GM21529 (cell line): ENCODE data around the gene DPYD.

ENCODE experiments used
- ATAC-seq: cut with Tn5 transposase; IDR thresholded peaks from one replicate; pipeline ENCODE4 v1.9.1; 2021; ENCODE audit not compliant: unreplicated experiment

Gene DPYD

DNA sequence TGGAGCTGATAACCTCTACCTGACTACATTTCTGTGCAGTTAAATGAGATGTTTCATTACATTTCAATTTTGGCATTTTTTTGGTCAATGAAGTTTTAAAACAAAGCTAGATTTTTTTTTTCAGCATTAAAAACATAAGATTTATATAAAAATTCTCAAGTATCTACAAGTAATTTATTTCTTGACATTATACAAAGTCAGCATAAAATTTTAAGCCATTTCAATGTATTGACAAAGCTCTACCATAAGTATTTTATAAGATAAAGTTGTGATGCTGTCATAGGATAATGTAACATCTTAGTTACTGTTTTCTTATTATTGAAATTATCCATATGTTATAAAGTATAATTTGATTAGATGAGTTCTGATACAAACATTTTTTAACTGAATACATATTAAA lies 847.7 kb downstream of the DPYD start:
- no peak for ATAC-seq

DNA sequence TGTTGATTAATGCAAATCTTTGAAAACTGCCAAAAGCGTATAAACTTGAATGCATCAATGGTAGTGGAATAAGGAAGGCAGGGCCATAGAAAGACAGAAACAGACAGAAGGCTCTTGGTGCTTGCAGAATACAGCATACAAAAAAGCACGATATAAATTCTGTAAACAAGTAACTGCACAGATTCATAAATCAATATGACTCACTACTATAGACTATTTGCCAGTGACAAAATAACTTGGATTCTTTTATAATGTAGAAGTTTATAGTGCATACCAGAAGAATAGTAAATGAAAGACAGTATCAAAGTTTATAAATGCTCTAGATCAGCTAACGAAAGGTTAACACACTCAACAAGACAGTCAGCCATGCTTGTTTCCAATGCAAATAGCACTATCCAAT lies 849.7 kb downstream of the DPYD start:
- ATAC-seq = no peak

DNA sequence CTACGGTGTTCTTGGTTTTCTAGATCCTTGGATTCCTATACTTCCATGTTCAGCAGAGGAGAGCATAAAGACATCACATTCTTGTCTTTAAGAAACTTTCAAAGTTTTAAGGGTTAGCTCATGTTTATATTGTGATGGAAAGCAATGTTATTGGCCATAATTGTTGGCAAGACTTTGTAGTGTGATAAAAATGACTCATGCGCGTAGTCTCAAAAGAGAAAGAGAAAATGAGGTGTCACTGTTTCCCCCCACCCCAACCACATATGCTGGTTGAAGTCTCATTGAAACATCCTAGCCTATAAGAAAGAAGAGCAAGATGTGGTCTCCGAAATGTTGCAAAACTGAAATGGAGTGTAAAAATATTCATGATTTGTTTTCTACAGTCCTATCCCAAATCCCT lies 850.5 kb downstream of the DPYD start:
- no peak for ATAC-seq

DNA sequence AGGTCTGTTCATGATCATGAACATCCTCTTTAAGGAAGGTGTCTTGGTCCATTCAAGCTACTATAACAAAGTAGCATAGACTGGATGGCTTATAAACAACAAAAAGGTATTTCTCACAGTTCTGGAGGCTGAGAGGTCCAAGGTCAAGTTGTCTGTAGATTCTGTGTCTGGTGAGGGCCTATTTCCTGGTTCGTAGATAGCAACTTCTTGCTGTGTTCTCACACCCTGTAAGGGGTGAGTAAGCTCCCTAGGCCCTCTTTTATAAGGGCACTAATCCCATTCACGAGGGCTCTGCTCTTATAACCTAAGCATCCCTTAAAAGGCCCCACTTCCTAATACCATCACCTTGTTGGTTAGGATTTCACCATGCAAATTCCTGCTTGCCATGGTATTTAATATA lies 851.5 kb downstream of the DPYD start:
- ATAC-seq = no peak

DNA sequence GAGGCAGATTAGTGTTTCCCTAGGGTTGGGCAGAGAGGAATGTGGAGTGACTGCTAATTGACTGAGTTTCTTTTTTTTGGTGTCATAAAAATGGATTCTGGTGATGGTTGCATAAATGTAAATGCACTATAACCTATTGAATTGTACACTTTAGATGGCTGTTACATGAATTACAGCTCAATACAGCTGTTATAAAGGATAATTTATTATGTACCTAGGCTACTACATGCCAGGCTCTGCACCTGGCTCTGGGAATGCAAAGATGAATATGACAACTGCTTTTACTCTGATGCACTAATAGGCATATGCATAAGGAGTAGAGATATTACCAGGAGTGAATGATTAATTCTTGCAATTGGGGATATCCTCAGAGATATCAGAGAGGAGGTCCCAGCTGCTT lies 854.0 kb downstream of the DPYD start:
- no peak for ATAC-seq

DNA sequence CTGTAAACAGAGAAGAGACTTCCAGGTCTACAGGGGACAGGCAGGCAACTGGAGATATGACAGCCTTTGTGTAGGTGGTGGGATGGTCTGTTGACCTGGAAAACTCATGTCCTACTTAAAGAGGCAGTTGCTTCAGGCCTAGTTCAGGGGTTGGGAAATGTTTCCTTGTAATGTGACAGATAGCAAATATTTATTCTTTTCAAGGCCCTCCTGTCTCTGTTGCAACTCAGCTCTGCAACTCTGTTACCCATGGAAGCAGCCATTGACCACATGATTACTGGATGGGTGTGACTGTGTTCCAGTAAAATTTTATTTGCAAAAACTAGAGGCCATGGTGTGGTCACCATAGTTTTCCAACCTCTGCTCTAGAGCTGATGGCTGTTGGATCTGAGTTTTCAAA lies 857.3 kb downstream of the DPYD start:
- ATAC-seq = no peak

DNA sequence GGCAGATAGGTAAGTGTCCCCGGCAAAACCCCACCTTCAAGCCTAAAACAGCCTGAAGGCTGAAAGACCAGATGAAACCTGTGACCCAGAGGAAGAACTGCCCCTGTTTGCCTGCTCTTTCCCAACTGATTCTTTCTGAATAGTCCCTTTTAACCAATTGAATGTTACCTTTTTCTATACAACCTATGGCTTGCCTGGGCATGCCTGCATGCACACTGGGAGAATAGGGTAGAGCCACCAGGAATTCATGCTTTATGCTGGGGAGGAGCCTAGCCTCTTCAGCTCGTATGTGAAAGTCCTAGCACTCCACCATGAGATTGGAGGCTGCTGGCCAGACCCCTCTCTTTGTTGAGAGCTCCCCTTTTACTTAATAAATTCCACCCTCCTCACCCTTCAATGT lies 859.2 kb downstream of the DPYD start:
- ATAC-seq = no peak

DNA sequence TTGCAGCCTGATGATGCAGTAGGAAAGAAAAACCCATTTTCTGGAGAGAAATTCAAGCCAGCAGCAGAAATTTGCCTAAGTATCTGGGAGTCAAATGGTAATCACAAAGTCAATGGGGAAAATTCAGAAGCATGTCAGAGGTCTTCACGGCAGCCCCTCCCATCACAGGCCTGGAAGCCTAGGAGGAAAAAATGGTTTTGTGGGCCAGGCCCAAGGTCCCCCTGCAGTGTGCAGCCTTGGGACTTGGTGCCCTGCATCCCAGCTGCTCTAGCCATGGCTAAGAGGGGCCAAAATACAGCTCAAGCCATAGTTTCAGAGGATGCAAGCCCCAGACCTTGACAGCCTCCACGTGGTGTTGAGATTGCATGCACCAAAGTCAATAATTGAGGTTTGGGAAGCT lies 864.4 kb downstream of the DPYD start:
- ATAC-seq = no peak

DNA sequence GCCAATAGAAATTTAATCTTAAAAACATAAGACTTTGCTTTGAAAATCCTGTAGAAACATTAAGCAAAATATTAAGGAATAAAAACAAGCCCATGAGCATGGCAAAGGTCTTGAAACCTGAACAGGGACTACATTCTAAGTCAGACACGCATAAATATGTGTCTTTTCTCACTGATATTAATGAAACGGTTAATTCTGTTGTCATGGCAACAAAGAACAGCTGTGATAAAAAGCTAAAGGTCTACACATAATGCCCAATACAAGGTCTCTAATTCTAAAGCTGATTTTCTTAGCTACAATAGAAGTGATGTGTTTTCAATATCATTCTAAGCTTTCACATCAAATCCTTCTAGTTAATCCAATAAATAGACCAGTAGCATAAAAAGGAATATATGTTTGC lies 867.6 kb downstream of the DPYD start:
- no peak for ATAC-seq

DNA sequence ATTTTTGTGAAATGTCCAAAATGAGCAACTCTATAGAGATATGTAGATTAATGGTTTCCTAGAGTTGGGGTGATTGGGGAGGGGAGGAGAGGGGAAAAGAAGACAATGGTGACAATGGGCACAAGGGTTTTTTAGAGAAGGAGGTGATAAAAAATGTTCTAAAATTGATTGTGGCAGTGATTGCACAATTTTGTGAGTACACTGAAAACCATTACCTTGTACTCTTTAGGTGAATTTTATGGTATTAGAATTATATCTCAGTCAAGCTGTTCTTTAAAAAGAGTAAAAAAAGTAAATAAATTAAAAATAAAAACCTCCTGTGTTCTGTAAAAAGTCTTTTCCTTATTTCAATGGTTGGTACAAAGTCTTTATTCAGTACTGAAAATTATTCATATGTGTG lies 869.0 kb downstream of the DPYD start:
- ATAC-seq = no peak

DNA sequence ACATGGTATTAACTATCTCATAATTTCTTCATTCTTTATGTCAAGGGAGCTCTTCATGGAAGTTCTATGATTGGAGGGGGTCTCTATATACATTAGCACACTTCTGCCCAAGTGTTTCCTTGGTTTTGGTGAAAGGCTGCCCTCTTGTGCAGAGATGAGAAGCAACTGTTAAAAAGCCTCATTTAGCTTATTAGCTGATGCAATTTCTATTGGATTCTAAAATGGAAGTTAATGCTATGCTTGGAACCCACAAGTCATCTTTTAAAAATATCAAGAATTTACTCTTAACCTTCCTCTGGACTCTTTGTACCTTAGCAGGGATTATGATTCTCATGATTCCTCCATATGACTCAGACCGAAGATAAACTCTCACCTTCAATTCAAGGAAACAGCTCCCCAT lies 870.3 kb downstream of the DPYD start:
- ATAC-seq = no peak

DNA sequence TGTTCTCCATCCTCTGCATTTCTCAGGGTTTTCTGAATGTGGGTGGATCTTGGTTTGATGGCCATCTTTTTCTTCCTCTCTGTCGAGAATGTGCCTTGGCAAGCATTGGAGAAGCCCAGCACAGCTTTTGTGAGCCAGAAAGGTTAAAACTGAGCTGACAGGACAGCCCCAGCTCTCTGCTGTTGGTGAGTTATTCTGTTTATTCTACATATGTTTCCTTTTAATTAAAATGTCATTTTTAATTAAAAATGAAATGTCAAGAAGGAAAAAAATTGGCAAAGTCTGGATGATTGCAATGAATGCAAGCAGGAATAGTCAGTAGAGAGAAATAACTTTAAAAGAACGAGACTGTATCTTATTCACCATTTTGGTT lies 873.4 kb downstream of the DPYD start:
- no peak for ATAC-seq

DNA sequence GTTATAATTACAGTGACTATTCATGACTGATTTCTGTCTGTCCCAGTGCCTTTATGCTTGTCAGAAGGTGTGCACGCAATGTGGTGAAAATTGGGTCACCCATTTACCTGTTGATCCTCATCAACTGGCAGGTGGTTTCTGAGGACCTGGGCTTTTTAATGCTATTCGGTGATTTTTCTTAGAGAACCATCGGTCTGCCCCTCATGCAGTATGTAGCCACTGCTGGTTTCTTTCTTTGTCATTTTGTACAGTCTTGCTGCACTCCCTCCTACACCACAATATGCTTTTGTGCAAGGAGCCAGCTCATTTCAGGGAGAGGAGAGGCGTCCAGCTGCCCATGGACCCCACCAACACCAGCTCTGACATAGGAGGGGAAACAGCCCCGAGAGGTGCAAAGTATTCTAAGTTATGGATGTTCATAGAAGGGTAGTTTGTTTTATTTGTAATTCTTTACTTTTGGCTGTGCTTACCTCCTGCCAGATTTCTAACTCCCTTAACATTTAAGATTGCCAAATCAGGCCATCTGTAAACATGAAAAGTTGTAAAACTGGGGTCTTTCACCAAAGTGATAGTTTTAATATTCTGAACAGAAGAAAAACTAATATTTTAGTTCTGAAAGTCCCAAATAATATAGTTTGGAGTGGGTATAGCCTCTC lies 873.9 kb downstream of the DPYD start:
- ATAC-seq = no peak

DNA sequence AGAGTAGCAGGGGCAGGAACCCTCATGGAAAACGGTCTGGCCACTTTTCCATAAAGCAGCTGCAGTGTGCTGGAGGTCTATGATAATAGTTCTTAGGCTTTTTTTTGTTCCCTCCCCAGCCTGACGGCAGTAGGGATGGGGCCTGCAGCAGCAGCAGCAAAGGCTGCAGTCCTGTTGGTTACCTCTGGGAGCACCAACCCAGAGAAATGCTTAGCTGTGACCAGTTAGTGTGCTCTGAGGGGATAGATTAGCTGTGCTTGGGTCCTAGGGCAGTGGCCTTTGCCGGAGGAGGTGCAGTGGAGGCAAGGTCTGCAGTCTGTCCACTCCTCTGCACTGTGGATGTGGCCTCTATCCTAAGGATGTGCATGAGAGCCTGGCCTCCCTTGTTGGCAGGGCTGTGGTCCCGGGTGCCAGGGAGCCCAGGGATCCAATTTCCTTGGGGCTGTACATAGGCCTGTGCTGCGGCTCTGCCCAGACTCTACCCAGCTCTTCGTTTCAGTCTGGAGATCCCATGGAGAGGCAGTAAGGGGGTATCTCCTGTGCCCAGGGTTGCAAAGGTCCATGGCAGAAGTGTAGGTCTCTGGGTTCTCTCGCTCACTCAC lies 876.6 kb downstream of the DPYD start:
- ATAC-seq = no peak

DNA sequence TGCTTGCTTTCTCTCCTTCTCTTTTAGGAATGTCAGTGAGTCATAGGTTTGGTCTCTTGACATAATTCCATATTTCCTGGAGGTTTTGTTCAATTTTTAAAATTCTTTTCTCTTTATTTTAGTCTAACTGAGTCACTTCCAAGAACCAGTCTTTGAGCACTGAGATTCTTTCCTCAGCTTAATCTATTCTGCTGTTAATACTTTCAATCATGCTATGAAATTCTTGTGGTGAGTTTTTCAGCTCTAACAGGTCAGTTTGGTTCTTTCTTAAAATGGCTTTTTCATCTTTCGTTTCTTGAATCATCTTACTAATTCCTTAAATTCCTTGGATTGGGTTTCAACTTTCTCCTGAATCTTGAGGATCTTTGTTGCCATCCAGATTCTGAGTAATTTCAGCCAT lies 878.3 kb downstream of the DPYD start:
- no peak for ATAC-seq

DNA sequence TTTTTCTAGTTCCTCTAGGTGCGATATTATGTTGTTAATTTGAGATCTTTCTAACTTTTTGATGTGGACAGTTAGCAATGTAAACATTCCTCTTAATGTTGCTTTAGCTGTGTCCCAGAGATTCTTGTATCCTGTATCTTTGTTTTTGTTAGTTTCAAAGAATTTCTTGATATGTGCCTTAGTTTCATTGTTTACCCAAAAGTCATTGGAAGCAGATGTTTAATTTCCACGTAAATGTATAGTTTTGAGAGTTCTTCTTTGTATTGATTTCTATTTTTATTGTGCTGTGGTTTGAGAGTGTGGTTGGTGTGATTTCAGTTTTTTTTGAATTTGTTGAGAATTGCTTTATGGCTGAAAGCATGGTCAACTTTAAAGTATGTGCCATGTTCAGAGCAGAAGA lies 879.8 kb downstream of the DPYD start:
- no peak for ATAC-seq

DNA sequence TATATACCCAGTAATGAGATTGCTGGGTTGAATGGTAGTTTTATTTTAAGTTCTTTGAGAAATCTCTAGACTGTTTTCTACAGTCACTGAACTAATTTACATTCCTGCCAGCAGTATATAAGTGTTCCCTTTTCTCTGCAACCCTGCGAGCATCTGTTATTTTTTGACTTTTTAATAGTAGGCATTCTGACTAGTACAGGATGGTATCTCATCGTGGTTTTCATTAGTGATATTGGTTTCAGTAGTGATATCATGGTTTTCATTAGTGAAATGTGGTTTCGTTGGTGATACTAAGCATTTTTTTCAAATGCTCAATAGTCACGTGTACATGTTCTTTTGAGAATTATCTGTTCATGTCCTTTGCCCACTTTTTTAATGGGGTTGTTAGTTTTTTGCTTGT lies 882.4 kb downstream of the DPYD start:
- ATAC-seq = no peak

DNA sequence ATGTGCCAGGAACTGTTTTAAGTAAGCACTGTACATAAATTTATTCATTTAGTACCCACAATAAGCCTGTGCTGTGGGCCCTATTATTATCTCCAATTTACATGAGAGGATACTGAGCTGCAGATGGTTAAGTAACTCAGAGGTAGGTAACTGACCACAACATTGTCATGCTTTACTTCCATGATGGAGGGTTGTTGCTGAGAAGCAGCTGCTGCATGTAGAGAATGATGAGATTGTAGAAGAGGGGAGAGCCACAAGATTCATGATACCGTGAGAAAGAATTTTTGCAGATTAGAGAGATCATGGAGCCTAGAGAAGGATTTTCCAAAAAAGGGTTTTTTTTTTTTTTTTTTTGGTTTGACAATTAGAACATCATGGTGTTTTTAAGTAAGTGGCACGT lies 886.2 kb downstream of the DPYD start:
- no peak for ATAC-seq

DNA sequence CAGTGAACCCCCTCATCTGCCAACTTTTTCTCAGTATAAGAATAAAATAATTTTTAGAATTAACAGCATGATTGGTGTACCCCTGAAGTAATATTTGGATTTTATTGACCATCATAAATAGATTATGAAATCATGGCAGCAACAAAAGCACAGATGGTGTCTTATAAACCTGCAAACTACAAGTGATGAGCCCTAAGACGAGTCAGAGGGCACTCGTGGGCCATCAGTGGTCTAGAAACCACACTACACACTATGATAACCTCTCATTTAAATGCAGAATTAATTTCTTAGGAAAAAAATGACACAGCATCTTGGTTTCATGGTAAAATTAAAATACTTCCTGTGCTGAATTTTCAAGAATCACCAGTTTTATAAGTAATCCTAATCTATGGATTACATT lies 886.9 kb downstream of the DPYD start:
- ATAC-seq = no peak
